GM21786 (cell line): ENCODE measurements around the gene DAD1.
"Not testable (repeated sequence)": the region's sequence is repeated elsewhere in the genome, so short reads cannot be mapped to it uniquely, and the experiment has no call there.

Experiments
- ATAC-seq: cut with Tn5 transposase; IDR thresholded peaks from one replicate; pipeline ENCODE4 v1.9.1; 2021; ENCODE audit not compliant: unreplicated experiment

The DAD1 gene

DNA sequence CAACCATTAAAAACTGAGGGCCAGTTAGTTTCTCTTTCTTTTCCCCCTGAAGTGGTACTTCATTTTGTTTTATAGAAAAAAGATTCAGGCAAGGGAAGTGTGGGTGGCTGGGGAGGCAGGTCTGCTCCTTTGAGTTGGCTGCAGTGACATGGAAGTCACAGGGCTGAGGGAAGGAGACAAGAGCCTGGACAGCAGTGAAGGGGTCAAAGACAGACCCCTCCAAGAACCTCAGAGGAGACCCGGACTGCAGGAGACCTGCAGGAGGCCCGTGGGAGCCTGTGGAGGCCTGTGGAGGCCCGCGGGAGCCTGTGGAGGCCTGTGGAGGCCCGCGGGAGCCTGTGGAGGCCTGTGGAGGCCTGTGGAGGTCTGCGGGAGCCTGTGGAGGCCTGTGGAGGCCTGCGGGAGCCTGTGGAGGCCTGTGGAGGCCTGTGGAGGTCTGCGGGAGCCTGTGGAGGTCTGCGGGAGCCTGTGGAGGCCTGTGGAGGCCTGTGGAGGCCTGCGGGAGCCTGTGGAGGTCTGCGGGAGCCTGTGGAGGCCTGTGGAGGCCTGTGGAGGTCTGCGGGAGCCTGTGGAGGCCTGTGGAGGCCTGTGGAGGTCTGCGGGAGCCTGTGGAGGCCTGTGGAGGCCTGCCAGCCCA, 35.0 kb downstream of the DAD1 start:
- not testable (repeated sequence) for ATAC-seq

DNA sequence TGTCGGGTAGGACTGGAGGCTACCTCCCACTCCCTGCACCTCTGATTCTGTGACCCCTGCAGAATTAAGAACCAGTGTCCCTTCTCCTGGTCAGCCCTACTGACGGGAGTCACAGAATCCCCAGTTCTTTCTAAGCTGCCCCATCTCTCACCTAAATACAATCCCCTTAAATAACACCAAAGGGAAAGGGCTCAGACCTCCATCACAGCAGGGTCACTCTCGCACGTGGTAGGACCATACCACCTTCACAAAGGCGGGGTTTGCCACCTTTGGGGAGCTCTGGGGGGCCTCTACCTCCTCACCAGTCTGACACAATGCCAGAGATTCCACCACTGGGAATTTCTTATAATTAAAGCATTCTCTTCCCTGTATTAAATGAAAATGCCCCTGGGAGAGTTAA, 35.6 kb downstream of the DAD1 start:
- no peak for ATAC-seq

DNA sequence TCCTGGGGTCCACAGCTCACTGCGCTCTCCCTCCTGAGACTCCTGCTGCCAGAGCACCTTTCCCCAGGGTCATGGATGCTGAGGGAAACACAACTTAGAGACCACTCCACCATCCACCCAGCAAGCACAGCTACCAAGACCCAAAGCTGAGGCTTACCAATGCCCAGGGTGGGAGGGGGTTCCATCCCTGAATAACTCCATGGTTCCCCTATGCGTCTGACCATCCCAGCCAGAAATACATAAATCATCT, 36.3 kb downstream of the DAD1 start:
- no peak for ATAC-seq

DNA sequence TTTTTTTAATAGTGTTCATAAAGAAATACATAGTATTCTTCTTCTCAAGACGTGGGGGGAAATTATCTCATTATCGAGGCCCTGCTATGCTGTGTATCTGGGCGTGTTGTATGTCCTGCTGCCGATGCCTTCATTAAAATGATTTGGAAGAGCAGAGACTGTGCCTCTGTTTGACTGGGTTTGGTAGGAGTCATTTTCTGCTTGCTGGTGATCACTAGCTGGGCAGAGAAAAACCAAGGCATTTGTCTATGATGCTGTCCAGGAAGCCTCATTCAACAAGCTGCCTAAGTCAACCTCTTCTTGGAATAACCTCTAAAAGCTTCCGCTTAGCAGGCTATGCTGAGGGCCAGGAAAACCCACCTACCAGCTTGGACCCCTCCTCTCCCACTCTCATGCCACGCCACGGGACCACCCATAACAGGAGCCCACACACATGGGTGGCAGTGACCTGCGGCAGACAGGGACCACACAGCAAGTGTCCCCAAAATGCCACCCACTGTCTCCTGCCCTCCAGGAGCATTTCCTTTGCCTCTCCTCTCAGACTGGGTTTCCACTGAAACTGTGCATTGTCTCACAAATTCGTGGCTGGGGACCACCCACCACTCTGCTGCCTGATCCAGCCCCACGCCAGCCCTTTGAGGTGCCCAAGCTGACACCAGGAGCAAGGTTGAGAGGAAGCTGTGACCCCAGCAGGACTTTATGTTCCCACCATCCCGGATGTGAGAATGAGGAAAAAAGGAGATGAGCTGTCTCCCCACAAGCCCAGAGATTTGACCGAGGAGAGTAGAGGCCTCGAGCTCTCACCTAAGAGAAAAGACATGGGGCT, 36.8 kb downstream of the DAD1 start:
- no peak for ATAC-seq

DNA sequence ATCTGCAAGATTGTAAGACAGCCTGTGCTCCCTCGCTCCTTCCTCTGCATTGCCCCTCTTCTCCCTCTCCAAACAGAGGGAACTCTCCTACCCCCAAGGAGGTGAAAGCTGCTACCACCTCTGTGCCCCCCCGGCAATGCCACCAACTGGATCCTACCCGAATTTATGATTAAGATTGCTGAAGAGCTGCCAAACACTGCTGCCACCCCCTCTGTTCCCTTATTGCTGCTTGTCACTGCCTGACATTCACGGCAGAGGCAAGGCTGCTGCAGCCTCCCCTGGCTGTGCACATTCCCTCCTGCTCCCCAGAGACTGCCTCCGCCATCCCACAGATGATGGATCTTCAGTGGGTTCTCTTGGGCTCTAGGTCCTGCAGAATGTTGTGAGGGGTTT, 37.4 kb downstream of the DAD1 start:
- ATAC-seq, result no peak

DNA sequence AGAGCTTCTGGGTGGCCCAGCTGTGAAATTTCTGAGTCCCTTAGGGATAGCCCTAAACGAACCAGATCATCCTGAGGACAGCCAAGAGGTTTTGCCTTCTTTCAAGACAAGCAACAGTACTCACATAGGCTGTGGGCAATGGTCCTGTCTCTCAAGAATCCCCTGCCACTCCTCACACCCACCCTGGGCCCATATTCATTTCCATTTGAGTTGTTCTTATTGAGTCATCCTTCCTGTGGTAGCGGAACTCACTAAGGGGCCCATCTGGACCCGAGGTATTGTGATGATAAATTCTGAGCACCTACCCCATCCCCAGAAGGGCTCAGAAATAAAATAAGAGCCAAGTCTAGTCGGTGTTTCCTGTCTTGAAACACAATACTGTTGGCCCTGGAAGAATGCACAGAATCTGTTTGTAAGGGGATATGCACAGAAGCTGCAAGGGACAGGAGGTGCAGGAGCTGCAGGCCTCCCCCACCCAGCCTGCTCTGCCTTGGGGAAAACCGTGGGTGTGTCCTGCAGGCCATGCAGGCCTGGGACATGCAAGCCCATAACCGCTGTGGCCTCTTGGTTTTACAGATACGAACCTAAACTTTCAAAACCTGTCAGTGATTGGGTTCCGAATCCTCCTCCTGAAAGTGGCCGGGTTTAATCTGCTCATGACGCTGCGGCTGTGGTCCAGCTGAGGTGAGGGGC, 38.9 kb downstream of the DAD1 start:
- peak; percentile 64 for ATAC-seq

DNA sequence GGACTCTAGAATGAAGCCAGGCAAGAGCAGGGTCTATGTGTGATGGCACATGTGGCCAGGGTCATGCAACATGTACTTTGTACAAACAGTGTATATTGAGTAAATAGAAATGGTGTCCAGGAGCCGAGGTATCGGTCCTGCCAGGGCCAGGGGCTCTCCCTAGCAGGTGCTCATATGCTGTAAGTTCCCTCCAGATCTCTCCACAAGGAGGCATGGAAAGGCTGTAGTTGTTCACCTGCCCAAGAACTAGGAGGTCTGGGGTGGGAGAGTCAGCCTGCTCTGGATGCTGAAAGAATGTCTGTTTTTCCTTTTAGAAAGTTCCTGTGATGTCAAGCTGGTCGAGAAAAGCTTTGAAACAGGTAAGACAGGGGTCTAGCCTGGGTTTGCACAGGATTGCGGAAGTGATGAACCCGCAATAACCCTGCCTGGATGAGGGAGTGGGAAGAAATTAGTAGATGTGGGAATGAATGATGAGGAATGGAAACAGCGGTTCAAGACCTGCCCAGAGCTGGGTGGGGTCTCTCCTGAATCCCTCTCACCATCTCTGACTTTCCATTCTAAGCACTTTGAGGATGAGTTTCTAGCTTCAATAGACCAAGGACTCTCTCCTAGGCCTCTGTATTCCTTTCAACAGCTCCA, 39.6 kb downstream of the DAD1 start:
- ATAC-seq, result no peak

DNA sequence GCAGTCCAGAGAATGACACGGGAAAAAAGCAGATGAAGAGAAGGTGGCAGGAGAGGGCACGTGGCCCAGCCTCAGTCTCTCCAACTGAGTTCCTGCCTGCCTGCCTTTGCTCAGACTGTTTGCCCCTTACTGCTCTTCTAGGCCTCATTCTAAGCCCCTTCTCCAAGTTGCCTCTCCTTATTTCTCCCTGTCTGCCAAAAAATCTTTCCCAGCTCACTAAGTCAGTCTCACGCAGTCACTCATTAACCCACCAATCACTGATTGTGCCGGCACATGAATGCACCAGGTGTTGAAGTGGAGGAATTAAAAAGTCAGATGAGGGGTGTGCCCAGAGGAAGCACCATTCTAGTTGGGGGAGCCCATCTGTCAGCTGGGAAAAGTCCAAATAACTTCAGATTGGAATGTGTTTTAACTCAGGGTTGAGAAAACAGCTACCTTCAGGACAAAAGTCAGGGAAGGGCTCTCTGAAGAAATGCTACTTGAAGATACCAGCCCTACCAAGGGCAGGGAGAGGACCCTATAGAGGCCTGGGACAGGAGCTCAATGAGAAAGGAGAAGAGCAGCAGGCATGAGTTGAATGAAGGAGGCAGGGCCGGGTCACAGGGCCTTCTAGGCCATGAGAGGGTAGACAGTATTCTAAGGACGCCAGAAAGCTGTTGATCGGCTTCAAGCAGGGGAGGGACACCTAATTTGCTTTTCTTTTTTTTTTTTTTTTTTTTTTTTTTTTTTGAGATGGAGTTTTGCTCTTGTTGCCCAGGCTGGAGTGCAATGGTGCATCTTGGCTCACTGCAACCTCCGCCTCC, 40.9 kb downstream of the DAD1 start:
- ATAC-seq, result no peak

DNA sequence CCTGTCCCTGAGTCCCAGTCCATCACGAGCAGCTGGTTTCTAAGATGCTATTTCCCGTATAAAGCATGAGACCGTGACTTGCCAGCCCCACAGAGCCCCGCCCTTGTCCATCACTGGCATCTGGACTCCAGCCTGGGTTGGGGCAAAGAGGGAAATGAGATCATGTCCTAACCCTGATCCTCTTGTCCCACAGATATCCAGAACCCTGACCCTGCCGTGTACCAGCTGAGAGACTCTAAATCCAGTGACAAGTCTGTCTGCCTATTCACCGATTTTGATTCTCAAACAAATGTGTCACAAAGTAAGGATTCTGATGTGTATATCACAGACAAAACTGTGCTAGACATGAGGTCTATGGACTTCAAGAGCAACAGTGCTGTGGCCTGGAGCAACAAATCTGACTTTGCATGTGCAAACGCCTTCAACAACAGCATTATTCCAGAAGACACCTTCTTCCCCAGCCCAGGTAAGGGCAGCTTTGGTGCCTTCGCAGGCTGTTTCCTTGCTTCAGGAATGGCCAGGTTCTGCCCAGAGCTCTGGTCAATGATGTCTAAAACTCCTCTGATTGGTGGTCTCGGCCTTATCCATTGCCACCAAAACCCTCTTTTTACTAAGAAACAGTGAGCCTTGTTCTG, 41.6 kb downstream of the DAD1 start:
- ATAC-seq, result no peak

DNA sequence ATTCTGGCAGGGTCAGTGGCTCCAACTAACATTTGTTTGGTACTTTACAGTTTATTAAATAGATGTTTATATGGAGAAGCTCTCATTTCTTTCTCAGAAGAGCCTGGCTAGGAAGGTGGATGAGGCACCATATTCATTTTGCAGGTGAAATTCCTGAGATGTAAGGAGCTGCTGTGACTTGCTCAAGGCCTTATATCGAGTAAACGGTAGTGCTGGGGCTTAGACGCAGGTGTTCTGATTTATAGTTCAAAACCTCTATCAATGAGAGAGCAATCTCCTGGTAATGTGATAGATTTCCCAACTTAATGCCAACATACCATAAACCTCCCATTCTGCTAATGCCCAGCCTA, 42.3 kb downstream of the DAD1 start:
- no peak for ATAC-seq

DNA sequence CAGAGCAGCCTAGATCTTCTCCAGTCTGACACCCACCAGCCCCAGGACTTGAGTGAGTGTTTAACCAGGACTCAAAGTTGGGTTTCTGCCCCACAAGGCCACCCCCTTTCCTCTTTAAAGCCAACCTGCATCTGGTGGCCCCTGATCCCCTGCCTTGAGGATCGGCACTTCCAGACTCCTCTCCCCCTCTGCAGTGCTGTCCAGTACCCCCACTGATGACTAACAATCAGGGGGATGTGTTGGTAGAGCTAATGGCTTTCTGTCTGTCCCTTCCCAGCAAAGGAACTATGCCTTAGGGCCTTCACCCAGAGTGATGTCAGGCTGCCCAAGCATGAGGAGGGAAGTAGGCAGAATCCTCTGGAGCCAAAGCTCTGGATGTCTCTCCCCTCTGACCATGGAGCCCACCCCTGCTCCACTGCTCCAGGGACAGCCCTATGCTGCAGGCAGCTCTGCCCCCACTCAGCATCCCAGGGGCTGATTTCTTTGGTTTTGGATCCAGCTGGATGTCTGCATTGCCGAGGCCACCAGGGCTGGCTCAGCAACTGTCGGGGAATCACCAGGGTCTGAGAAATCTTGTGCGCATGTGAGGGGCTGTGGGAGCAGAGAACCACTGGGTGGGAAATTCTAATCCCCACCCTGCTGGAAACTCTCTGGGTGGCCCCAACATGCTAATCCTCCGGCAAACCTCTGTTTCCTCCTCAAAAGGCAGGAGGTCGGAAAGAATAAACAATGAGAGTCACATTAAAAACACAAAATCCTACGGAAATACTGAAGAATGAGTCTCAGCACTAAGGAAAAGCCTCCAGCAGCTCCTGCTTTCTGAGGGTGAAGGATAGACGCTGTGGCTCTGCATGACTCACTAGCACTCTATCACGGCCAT, 42.9 kb downstream of the DAD1 start:
- ATAC-seq, result no peak

DNA sequence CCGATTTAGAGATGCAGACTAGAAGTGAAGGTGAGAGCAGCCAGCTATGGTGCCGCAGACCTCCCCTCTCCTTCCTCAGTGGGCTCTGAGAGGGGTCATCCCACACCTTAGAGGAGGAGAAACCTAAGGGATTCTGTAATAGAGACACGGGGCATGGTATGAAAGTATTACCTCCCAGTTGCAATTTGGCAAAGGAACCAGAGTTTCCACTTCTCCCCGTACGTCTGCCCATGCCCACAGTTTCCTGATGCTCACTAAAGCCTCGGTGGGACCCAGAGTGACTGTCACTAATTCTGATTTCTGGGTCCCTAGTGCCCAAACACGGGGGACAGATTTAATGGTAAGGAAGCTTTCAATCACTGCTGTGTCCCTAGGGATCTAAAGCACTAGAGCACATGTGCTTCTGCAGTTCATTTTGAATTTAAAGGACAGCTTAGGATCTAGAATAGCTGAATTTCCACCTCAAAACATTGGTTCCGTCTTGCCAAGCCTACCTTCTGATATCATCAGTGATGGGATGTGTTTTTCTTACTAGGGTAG, 44.1 kb downstream of the DAD1 start:
- no peak for ATAC-seq

DNA sequence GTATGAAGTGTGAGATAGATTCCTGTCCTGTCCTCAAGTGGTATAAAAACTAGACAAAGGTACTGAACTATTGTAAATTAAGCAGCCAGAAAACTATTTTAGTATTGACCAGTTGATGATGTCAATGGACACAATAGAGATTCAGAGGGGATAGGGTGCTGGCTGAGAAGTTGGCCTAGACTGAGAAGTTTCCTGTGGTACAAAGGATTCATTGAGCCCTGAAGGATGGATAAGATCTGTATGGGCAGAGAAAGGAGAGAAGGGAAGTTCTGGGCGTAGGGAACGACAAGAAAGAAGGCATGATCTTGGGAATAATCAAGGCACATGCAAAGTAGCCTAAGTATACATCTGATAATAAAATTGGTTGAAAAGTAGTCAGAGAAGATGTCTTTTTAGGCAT, 44.6 kb downstream of the DAD1 start:
- ATAC-seq, result no peak

DNA sequence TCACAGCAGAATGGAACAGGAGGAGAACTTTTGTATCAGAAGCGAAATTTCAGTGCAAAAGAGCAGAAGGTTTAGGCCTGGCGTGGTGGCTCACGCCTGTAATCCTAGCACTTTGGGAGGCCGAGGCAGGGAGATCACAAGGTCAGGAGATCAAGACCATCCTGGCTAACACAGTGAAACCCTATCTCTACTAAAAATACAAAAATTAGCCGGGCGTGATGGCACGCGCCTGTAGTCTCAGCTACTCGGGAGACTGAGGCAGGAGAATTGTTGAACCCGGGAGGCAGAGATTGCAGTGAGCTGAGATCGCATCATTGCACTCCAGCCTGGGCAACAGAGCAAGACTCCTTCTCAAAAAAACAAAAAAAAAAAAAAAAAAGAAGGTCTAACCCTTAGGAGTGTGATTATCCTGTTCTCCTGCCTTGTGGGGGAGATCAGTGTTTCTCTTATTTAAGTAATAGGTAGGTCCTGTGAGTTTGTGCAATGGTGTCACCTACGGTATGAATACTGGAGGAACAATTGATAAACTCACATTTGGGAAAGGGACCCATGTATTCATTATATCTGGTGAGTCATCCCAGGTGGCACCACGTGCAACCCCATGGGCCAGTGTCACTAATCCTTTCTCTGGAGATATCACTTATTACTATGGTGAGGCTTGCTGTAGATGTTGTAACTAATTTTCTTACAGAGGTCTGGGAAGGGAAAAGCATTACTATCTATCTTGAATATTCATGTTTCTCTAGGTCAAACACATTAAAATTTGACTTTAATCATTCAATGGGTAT, 45.3 kb downstream of the DAD1 start:
- ATAC-seq, result not testable (repeated sequence)

DNA sequence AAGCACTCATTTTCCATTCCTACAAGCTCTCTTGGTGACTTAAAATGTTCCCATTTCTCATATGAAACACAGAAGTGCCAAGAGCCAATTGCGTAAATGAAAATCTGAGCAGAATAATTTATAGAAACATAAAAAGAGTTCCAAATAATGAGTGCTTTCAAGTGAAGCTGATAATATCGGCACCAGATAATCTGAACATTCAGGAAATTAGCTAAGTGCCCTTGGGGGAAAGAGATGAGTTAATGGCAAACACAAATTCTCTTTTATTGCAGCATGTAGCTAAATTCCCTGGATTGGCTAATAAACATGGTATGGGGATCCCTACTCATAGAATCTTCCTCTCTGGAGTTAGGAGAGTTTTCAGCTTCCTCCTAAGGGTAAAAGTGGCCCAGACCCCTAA, 46.7 kb downstream of the DAD1 start:
- ATAC-seq, result no peak

DNA sequence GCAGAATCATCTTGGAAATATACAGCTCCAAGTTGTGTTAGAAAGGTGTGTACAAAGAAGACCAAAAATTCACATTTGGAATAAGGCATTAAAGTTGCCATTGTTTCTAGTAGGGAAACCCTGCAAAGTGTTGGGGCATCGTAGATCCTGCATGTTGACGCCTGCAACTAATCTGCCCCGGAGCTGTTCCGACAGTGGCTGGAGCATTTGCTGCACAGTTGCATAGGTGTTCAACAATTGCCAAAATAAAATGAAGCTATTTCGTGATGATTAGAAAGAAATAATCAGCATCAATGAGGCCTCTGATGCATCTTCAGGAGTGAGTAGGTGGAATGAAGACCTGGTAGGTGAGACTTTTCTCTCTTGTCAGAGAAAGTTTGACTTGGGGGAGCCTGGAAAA, 47.3 kb downstream of the DAD1 start:
- ATAC-seq, result no peak

DNA sequence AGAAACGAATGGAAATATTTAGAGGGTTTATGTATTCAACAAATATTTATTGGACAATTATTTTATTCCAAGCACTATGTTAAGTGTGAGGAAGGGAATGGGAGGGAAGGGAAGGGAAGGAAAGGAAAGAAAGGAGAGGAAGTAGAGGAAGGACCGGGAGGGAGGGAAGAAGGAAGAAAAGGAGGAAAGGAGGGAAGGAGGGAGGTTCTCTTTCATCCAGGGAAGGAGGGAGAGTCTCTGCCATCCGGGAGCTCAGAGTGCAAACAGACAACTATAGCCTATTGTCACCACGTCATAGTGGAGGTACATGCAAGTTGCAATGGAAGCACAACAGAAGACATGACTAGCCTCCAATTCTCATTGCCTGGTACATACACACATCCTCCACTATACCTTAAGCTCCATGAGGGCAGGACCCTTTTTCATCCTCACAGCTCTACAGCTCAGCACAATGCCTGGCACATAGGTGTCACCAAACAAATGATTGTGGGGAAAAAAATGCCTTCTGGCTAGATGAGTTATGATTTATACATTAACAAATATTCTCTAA, 48.1 kb downstream of the DAD1 start:
- ATAC-seq, result no peak

DNA sequence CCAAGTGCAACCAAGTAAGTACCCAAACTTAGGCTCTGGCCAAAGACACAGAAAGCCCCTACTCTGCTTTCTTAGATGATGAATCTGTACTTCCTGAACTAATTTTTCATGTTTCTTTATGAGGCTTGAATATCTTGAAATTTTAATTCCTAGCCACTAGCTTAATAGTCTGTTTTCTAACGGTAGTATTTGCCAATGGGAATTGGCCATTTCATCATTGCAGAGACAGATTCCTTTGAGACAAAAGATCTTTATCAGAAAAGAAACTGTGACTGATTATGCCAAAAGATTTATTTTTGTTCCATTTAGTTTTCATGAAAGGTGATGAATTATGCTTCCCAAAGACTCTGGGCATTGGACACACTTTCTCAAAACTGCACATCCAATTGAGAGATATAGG, 48.7 kb downstream of the DAD1 start:
- ATAC-seq, result no peak
